Measurements from ENCODE around the gene CPT1A.

The CPT1A gene

DNA sequence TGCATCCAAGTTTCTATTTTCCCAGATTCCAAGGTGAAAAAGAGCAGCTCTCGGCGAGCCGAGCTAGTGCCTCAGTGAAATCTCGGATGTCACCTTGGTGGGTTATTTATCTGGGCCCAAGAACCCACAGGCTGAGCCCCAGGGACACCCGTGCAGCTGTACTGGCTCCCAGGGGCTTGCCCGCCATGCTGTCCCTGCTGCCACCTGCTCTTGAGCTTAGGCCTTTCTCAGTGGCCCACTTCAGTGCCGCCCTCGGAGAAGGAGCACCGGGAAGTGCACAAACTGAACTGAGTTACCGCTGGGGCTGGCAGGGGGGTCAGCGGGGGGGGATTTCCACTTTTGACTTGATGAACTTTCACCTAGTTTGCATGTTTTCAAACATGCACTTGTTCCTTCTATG is 27.9 kb downstream of the CPT1A start:
- H3K9ac ChIP-seq (ENCODE audit: low read length): no peak overlapping the region
- H3K36me3 ChIP-seq (ENCODE audit: control insufficient read depth, insufficient read depth, low read length): peaks cover 27% of the 10 kb centered on the region
- no peaks in the 10 kb centered on the region for H3K27me3 ChIP-seq (ENCODE audit: control insufficient read depth, insufficient read depth, low read length)
- H3K4me1 ChIP-seq (ENCODE audit: control insufficient read depth, insufficient read depth, low read length): peaks cover 3% of the 10 kb centered on the region; the same call in 1 of the 2 replicates
- H3K27ac ChIP-seq (ENCODE audit: low read depth, low read length): no peak overlapping the region
- H3K4me3 ChIP-seq (ENCODE audit: low read depth, low read length): no peak overlapping the region
- H3K9me3 ChIP-seq (ENCODE audit: control insufficient read depth, insufficient read depth, low read depth, low read length): no peaks in the 10 kb centered on the region

DNA sequence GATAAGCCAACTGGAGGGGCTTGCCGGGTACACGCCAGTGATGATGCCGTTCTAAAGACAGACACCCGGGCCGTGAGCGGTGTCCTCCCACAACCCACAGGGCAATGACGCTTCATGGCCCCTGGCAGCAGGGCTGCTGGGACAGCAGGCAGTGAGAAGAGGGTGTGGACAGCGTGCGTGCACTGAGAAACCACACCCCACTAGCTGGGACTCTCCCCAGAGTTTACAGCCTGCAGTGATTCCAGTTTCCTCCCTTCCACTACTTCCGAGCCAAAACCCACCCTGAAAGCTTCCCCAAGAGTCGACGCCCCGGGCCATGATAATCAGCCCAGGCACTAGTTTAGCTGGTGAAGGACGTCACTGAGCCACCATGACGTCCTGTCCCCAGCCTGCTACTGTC is 29.2 kb downstream of the CPT1A start:
- no peak overlapping the region for H3K27ac ChIP-seq (ENCODE audit: low read depth, low read length)
- no peaks in the 10 kb centered on the region for H3K9me3 ChIP-seq (ENCODE audit: control insufficient read depth, insufficient read depth, low read depth, low read length)
- H3K36me3 ChIP-seq (ENCODE audit: control insufficient read depth, insufficient read depth, low read length): peaks cover 27% of the 10 kb centered on the region
- peaks cover 3% of the 10 kb centered on the region; the same call in 1 of the 2 replicates for H3K4me1 ChIP-seq (ENCODE audit: control insufficient read depth, insufficient read depth, low read length)
- H3K4me3 ChIP-seq (ENCODE audit: low read depth, low read length): no peak overlapping the region
- H3K9ac ChIP-seq (ENCODE audit: low read length): no peak overlapping the region
- H3K27me3 ChIP-seq (ENCODE audit: control insufficient read depth, insufficient read depth, low read length): no peaks in the 10 kb centered on the region

DNA sequence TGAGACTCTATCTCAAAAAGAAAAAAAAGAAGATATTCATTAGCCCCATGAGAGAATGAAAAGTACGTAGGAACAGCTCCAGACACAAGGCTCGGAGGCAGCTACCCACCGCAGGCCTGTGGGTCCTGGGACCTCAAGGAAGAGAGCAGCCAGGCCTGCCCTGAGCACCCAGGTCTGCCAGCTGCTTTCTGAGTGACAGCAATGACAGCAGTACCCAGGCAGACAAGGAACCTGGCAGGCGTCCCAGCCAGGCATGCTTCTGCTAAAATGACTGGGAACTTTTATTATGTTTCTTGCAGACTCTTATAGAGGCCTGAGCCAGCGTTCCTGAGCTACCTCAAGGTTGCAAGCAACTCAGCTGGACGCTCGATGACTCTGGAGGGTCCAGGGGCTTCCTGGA is 31.6 kb downstream of the CPT1A start:
- Histone ChIP-seq H3K36me3 (ENCODE audit: control insufficient read depth, insufficient read depth, low read length) (peaks cover 29% of the 10 kb centered on the region), H3K27ac (ENCODE audit: low read depth, low read length) (no peak overlapping the region), H3K9me3 (ENCODE audit: control insufficient read depth, insufficient read depth, low read depth, low read length) (no peaks in the 10 kb centered on the region), H3K9ac (ENCODE audit: low read length) (no peak overlapping the region), H3K4me1 (ENCODE audit: control insufficient read depth, insufficient read depth, low read length) (no peaks in the 10 kb centered on the region), H3K4me3 (ENCODE audit: low read depth, low read length) (no peak overlapping the region), H3K27me3 (ENCODE audit: control insufficient read depth, insufficient read depth, low read length) (no peaks in the 10 kb centered on the region)

- no peaks in the 10 kb centered on the region for H3K4me1 ChIP-seq (ENCODE audit: control insufficient read depth, insufficient read depth, low read length)
- H3K4me3 ChIP-seq (ENCODE audit: low read depth, low read length): no peak overlapping the region
- no peaks in the 10 kb centered on the region for H3K9me3 ChIP-seq (ENCODE audit: control insufficient read depth, insufficient read depth, low read depth, low read length)
- no peaks in the 10 kb centered on the region for H3K27me3 ChIP-seq (ENCODE audit: control insufficient read depth, insufficient read depth, low read length)
- peaks cover 26% of the 10 kb centered on the region for H3K36me3 ChIP-seq (ENCODE audit: control insufficient read depth, insufficient read depth, low read length)
- H3K27ac ChIP-seq (ENCODE audit: low read depth, low read length): no peak overlapping the region
- H3K9ac ChIP-seq (ENCODE audit: low read length): no peak overlapping the region
These were observed 32.2 kb downstream of the CPT1A start for GRCh38 chr11:68809506-68809905.

- no peak overlapping the region for H3K9ac ChIP-seq (ENCODE audit: low read length)
- no peaks in the 10 kb centered on the region for H3K27me3 ChIP-seq (ENCODE audit: control insufficient read depth, insufficient read depth, low read length)
- no peaks in the 10 kb centered on the region for H3K9me3 ChIP-seq (ENCODE audit: control insufficient read depth, insufficient read depth, low read depth, low read length)
- H3K4me3 ChIP-seq (ENCODE audit: low read depth, low read length): no peak overlapping the region
- peaks cover 30% of the 10 kb centered on the region for H3K36me3 ChIP-seq (ENCODE audit: control insufficient read depth, insufficient read depth, low read length)
- H3K27ac ChIP-seq (ENCODE audit: low read depth, low read length): no peak overlapping the region
- H3K4me1 ChIP-seq (ENCODE audit: control insufficient read depth, insufficient read depth, low read length): no peaks in the 10 kb centered on the region
These were observed 32.9 kb downstream of the CPT1A start for GRCh38 chr11:68808787-68809186.

DNA sequence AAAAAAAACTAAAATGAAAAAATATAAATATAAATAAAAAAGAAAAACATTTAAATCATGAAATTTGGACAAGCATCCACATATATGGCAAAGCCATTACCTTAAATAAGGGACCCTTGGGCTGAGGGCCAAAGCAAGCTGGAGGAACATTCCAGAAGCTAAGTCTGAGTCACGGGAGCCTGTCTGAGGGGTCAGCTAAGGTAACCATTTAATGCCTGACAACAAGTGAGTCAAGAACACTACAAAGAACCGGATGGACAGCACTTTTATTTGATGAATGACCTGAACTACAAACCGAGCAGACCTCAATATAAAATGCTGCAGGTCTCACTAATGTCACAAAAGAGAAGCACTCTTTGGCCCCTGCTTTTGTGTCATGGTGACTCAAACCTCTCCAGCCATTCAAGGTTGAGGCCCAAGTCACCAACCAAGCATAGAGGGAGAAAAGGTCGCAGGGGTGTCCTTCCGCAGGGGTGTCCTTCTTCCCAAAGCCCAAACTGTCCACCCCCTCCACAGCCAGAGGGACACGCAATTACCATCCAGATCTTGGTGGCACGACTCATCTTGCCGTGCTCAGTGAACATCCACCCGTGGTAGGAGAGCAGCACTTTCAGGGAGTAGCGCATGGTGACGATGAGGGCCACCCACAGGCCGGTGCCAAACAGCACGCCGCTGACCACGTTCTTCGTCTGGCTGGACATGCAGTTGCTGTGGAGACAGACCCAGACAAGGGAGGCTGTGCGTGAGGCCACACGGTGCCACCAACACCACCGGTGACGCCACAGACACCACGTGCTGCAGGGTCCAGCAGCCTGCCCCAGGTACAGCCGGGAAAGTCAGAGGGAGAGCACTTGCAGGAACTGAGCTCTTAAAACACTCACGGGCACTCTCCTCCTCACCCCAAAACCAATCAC is 34.5 kb downstream of the CPT1A start:
- H3K9me3 ChIP-seq (ENCODE audit: control insufficient read depth, insufficient read depth, low read depth, low read length): no peaks in the 10 kb centered on the region
- H3K36me3 ChIP-seq (ENCODE audit: control insufficient read depth, insufficient read depth, low read length): peaks cover 28% of the 10 kb centered on the region
- no peak overlapping the region for H3K27ac ChIP-seq (ENCODE audit: low read depth, low read length)
- H3K9ac ChIP-seq (ENCODE audit: low read length): no peak overlapping the region
- no peak overlapping the region for H3K4me3 ChIP-seq (ENCODE audit: low read depth, low read length)
- H3K27me3 ChIP-seq (ENCODE audit: control insufficient read depth, insufficient read depth, low read length): no peaks in the 10 kb centered on the region
- H3K4me1 ChIP-seq (ENCODE audit: control insufficient read depth, insufficient read depth, low read length): no peaks in the 10 kb centered on the region

DNA sequence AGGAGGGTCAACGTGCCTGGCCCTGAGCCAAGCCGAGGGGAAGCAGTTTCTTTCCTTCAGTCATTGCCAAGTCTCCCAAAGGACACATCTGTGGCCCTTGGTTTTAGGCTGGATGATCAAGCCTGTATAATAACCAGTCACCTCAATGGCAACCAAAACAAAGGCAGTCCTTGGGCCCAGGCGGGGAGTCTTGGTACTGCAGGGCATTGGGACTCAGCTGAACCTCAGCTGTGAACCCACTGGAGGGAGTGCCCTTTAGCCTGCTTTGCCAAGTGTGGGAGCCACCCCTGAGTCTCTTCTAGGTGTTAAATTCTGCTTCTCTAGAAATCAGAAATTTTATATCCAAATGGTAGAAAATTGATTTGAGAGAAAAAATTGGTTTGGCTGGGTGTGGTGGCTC is 36.9 kb downstream of the CPT1A start:
- no peaks in the 10 kb centered on the region for H3K27me3 ChIP-seq (ENCODE audit: control insufficient read depth, insufficient read depth, low read length)
- no peaks in the 10 kb centered on the region for H3K4me1 ChIP-seq (ENCODE audit: control insufficient read depth, insufficient read depth, low read length)
- no peaks in the 10 kb centered on the region for H3K9me3 ChIP-seq (ENCODE audit: control insufficient read depth, insufficient read depth, low read depth, low read length)
- H3K27ac ChIP-seq (ENCODE audit: low read depth, low read length): no peak overlapping the region
- peaks cover 38% of the 10 kb centered on the region for H3K36me3 ChIP-seq (ENCODE audit: control insufficient read depth, insufficient read depth, low read length)
- no peak overlapping the region for H3K4me3 ChIP-seq (ENCODE audit: low read depth, low read length)
- no peak overlapping the region for H3K9ac ChIP-seq (ENCODE audit: low read length)

DNA sequence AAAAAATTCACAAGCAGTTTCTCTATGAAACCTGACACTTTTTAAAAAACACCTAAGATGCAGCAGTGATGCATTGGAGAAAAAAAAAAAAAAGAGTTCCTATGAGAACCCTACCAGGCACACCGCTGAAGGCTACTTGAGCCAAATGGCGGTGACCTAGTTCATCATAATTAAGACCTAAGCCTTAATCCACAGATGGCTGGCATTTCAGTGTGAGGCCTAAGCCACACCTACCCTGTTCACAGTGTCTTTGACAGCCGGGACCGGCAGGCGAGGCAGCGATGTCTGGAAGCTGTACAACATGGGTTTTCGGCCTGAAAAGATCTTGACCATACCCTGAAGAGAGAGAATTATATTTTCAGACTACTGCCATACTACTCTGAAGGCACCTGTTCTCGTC is 38.0 kb downstream of the CPT1A start:
- Histone ChIP-seq H3K36me3 (ENCODE audit: control insufficient read depth, insufficient read depth, low read length) (peaks cover 46% of the 10 kb centered on the region), H3K9me3 (ENCODE audit: control insufficient read depth, insufficient read depth, low read depth, low read length) (no peaks in the 10 kb centered on the region), H3K27me3 (ENCODE audit: control insufficient read depth, insufficient read depth, low read length) (no peaks in the 10 kb centered on the region), H3K9ac (ENCODE audit: low read length) (no peak overlapping the region), H3K27ac (ENCODE audit: low read depth, low read length) (no peak overlapping the region), H3K4me1 (ENCODE audit: control insufficient read depth, insufficient read depth, low read length) (no peaks in the 10 kb centered on the region), H3K4me3 (ENCODE audit: low read depth, low read length) (no peak overlapping the region)

- Histone ChIP-seq H3K27me3 (ENCODE audit: control insufficient read depth, insufficient read depth, low read length) (no peaks in the 10 kb centered on the region), H3K4me3 (ENCODE audit: low read depth, low read length) (no peak overlapping the region), H3K4me1 (ENCODE audit: control insufficient read depth, insufficient read depth, low read length) (peaks cover 5% of the 10 kb centered on the region; the same call in 1 of the 2 replicates), H3K27ac (ENCODE audit: low read depth, low read length) (no peak overlapping the region), H3K9me3 (ENCODE audit: control insufficient read depth, insufficient read depth, low read depth, low read length) (no peaks in the 10 kb centered on the region), H3K36me3 (ENCODE audit: control insufficient read depth, insufficient read depth, low read length) (peaks cover 66% of the 10 kb centered on the region), H3K9ac (ENCODE audit: low read length) (no peak overlapping the region)
These were observed 43.4 kb downstream of the CPT1A start for GRCh38 chr11:68798221-68798813.

- H3K4me1 ChIP-seq (ENCODE audit: control insufficient read depth, insufficient read depth, low read length): peaks cover 5% of the 10 kb centered on the region; the same call in 1 of the 2 replicates
- peaks cover 71% of the 10 kb centered on the region for H3K36me3 ChIP-seq (ENCODE audit: control insufficient read depth, insufficient read depth, low read length)
- H3K9me3 ChIP-seq (ENCODE audit: control insufficient read depth, insufficient read depth, low read depth, low read length): no peaks in the 10 kb centered on the region
- no peak overlapping the region for H3K4me3 ChIP-seq (ENCODE audit: low read depth, low read length)
- no peak overlapping the region for H3K9ac ChIP-seq (ENCODE audit: low read length)
- no peaks in the 10 kb centered on the region for H3K27me3 ChIP-seq (ENCODE audit: control insufficient read depth, insufficient read depth, low read length)
- no peak overlapping the region for H3K27ac ChIP-seq (ENCODE audit: low read depth, low read length)
These were observed 44.9 kb downstream of the CPT1A start for GRCh38 chr11:68796801-68797200.

- peaks cover 59% of the 10 kb centered on the region for H3K36me3 ChIP-seq (ENCODE audit: control insufficient read depth, insufficient read depth, low read length)
- no peaks in the 10 kb centered on the region for H3K4me1 ChIP-seq (ENCODE audit: control insufficient read depth, insufficient read depth, low read length)
- no peak overlapping the region for H3K9ac ChIP-seq (ENCODE audit: low read length)
- H3K9me3 ChIP-seq (ENCODE audit: control insufficient read depth, insufficient read depth, low read depth, low read length): no peaks in the 10 kb centered on the region
- H3K4me3 ChIP-seq (ENCODE audit: low read depth, low read length): no peak overlapping the region
- H3K27me3 ChIP-seq (ENCODE audit: control insufficient read depth, insufficient read depth, low read length): no peaks in the 10 kb centered on the region
- no peak overlapping the region for H3K27ac ChIP-seq (ENCODE audit: low read depth, low read length)
These were observed 49.2 kb downstream of the CPT1A start for GRCh38 chr11:68792400-68792966.

Measured in HUES6 (cell line).